ENCODE measurements around the gene ARSG. TPM values are rescaled to one million over a fixed set of nuclear protein-coding genes. Genes with fewer than 3 reads are reported as not detected.
"Not testable (repeated sequence)": the region's sequence is repeated elsewhere in the genome, so short reads cannot be mapped to it uniquely, and the experiment has no call there.

Gene ARSG
- total RNA-seq, 1 donor: 1.1 TPM

DNA sequence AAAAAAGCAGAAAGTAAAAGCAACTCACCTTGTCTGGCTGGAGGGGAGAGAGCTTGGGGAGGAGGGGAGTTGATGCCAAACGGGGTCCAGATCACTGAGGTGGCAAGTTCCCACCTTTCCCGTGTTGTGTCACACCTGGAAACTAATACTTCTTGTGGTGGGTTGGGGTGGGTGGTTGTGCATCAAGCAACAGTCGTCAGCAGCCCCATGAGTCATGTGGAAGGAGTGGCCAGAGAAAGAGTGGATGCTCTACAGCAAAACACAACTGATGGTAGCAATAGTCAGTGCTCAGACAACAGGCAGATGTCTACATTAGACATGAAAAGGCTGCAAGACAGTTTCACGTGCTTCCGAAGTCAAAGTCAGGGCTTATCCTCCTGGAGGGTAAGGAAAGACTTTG, 35.4 kb downstream of the ARSG start:
- DNase-seq (ENCODE audit: low read depth in 2 of 3, low spot score in 2 of 3): no peak

DNA sequence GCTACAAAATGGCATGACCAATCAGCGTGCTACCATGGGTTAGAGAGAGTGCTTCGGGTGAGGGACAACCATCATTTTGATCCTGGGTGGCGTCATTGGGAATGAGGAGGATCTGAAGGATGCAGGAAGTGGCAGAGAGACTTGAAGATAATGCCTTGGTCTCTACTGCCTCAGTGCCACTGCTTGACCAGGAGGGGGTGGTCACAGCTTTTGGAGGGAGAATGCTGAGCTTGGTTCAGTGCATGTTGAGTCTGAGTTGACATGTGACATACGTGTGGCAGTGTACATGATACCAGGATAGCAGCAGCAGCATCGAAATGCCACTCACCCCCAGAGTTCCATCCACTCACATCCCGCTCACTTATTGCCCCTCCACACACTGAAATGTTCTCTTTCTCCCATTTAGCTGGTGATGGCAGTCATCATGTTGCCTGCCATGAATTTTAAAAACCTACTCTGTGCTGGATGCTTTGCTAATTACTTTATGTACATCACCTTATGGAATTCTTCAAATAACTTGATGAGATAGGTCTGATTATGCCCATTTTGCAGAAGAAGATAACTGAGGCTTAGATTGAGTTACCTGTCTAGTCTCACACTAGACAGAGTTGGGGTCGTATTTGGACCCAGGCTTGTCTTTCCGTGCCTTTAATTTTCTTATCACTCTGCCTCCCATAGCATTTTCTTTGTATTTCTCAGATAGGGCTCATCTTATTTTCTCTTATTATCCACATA, 36.7 kb downstream of the ARSG start:
- no peak for DNase-seq (ENCODE audit: low read depth in 2 of 3, low spot score in 2 of 3)

DNA sequence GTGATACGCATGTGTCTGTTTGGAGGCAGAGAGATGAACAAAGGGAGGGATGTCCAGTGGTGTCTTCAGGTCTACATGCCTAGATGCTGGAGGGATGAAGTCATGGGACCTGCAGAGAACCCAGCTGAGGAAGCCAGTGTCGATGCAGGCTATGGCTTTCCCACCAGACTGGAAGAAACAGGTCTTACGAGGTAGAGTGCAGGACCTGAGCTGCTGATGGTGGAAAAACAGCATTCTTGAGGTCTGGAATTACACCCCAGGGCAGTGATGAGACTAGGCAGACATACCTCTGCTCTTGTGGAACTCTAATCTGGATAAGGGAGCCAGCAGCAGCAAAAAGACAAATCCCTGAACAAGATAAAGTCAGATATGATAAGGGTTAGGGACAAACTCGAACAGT, 37.4 kb downstream of the ARSG start:
- DNase-seq (ENCODE audit: low read depth in 2 of 3, low spot score in 2 of 3): no peak

DNA sequence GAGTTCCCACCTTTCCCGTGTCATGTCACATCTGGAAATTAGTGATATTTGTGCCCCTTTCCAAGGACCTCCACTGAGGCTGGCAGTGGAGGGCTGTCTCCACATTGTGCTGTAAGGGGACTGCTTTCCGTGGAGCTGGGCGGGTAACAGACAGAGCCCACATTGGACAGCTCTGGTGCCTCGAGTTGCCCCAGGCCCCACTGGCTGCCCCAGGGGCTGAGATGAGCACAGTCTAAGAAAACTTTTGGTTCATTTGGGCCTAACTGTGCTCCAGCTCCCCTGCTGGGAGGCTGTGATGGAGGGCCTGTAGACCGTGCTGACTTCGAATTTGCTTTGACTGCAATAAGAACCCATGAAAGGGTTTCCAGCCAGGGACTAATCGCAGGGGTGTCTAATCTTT, 38.0 kb downstream of the ARSG start:
- DNase-seq (ENCODE audit: low read depth in 2 of 3, low spot score in 2 of 3): no peak

DNA sequence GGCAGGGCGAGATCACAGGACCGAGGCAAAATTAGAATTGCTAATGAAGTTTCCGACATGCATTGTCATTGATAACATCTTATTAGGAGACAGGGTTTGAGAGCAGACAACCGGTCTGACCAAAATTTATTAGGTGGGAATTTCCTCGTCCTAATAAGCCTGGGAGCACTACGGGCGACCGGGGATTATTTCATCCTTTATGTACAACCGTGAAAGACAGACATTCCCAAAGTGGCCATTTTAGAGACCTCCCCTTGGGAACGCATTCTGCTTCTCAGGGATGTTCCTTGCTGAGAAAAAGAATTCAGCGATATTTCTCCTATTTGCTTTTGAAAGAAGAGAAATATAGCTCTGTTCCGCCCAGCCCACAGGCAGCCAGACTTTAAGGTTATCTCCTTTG, 40.6 kb downstream of the ARSG start:
- DNase-seq (ENCODE audit: low read depth in 2 of 3, low spot score in 2 of 3): not testable (repeated sequence)

DNA sequence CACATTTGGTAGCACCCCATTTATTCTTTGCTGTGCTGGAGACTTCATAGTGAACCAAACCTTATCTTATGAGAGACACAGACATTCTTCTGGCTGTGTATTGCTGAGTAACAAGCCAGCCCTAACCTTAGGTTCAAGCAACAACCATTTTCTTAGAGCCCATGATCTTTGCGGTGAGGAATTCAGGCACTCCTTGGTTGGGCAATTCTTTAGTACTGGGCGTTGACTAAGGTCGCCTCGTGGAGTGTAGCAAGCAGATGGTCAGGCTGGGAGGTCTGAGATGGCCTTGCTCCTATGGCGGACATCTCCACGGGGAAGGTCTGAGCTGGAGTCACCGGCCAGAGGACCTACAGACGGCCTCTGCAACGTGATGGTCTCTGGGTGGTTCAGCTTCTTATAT, 43.1 kb downstream of the ARSG start:
- DNase-seq (ENCODE audit: low read depth in 2 of 3, low spot score in 2 of 3): no peak

DNA sequence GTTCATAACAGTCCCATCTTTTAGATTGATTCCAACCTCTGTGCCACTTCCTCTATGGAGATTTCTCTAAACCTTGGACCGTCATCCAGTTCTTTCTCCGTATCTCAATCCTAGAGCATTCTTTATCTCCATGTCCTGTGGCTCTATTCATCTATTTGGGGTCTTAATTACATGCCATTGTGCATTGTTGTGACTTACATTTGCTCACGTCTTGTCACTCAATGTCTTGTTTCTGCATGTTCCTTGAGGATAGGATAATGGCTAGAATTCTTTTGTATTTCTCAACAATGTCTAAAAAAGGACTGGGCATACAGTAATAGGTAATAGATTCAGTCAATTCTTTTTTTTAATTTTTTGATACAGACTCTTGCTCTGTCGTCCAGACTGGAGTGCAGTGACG, 50.2 kb downstream of the ARSG start:
- no peak for DNase-seq (ENCODE audit: low read depth in 2 of 3, low spot score in 2 of 3)

DNA sequence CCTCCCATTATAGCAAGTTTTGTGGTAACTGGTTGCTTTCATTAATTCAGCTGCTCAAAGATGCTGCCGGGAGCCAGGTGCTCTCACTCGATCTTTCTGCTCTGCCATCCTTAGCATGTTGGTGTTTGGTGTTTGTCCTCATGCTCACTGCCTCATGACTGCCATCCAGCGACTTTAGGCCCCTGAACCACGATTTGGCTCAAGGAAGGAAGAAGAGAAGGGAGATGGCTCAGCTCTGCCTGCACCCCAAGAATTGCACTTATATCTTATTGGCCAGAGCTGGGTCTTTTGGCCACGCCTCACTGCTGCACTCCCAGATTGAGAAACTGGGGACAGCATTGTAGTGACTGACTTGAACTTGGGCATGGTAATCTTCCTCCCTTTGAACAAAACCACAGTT, 52.7 kb downstream of the ARSG start:
- no peak for DNase-seq (ENCODE audit: low read depth in 2 of 3, low spot score in 2 of 3)

DNA sequence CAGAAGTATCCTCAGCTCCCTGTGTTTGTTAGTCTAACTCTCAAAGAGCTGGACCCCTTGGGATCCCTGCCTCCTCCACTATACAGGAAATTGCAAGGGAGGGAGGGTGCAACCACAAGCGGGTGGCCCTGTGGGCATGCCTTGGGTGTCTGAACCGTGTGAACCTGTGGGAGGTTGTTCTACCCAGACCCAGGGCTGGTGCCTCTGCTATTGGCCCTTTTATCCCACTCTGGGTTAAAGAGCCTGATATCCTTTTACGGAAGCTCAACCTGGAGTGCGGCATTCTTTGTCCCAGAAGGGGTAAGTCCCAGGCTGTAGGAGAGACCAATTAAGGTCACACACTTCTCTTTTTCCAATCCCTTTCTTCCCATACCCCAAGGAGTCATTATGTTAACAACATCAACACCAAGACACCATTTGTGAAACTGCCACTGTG, 53.4 kb downstream of the ARSG start:
- peak in 1 of 3 donors; percentile 17 for DNase-seq (ENCODE audit: low read depth in 2 of 3, low spot score in 2 of 3)

DNA sequence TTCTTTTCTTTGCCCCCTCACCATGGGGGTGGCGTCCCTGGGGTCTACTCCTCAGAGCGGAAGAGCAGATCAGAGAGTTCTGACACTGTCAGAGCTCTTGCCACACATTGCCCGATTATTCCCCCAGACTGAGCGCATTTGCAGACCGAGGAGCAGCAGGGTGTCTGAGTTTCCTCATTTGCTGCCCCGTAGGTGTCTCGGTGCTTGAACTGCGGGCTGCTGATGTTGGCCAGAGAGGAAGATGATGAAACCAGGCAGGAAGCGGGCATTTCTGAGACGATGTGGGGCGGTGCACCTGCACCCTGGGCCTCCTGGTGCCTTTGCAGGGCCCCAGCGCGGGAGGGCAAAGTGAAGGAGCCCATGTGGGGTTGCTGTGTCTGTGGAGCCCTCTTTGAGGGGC, 55.2 kb downstream of the ARSG start:
- DNase-seq (ENCODE audit: low read depth in 2 of 3, low spot score in 2 of 3): peak in 2 of 3 donors; percentile 72 to 86

DNA sequence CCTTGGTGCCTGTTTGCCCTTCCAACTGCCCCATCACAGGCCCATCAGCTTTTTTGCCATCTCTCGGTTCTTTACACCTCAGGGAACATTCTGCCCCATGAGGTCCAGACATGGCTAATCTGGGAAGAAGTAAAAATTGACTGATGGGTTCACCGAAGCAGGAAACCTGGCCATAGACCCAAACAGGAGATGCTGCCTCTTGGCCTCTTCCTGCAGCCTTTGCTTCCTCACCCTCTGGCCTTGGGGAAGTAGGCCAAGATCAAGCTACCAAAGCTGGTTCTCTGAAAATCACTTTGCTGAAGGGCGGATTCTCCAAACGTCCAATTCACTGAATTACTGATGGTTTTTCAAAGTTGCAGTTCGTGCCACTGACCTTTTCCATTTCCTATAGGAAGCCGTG, 56.1 kb downstream of the ARSG start:
- DNase-seq (ENCODE audit: low read depth in 2 of 3, low spot score in 2 of 3): no peak

DNA sequence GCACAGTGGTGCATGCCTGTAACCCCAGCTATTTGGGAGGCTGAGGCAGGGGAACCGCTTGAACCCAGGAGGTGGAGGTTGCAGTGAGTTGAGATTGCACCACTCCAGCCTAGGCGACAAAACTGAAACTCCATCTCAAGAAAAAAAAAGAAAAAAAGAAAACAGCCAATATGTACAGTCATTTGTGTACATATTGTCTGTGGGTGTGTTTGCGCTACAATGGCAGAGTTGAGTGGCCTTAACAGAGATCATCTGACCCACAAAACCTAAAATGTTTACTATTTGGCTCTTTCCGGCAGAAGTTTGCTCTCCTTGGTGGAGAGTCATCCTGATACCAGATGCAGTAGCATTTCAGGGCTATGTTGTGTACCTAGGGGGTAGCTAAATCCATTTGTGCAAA, 57.9 kb downstream of the ARSG start:
- no peak for DNase-seq (ENCODE audit: low read depth in 2 of 3, low spot score in 2 of 3)

DNA sequence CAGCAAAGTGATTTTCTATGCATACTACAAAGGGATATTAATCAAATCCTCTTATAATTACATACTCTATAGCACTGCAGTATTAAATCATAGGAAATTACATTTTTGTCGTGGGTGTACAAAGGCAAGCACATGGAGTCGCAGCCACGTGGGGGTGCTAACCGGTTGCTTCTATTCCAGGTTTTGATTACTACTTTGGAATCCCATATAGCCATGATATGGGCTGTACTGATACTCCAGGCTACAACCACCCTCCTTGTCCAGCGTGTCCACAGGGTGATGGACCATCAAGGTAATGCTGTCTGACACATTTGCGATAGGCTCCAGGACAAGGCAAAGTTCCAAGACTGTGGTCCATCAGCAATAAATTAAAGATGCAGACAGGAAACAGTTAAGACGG, 60.1 kb downstream of the ARSG start:
- DNase-seq (ENCODE audit: low read depth in 2 of 3, low spot score in 2 of 3): no peak

DNA sequence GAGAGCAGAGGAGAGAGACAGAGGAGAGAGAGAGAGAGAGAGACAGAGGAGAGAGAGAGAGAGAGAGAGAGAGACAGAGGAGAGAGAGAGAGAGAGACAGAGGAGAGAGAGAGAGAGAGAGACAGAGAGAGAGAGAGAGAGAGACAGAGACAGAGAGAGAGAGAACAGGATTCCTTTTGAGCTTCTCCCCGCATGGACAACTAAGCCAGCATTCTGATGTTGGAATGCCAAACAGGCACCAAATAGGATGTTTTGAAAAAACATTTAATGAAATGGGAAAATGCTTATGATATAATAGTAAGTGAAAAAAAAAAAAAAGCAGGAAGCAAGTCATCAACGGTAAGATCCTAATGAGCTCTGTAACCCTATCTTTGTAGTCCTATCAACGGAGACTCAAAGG, 60.7 kb downstream of the ARSG start:
- DNase-seq (ENCODE audit: low read depth in 2 of 3, low spot score in 2 of 3): no peak

DNA sequence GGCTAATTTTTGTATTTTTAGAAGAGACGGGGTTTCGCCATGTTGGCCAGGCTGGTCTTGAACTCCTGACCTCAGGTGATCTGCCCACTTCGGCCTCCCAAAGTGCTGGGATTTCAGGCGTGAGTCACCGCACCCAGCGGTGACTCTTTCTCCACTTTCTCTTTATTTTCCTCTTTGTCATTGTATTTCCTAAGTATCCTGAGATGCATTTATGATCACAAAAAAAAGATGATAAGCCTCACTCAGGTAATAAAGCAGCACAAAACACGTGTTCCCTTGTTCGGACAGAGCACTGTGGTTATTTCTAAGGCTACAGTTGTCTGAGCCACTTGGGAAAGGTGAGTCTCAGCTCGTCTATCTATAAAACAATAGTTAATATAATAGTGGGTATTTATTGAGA, 61.4 kb downstream of the ARSG start:
- not testable (repeated sequence) for DNase-seq (ENCODE audit: low read depth in 2 of 3, low spot score in 2 of 3)

DNA sequence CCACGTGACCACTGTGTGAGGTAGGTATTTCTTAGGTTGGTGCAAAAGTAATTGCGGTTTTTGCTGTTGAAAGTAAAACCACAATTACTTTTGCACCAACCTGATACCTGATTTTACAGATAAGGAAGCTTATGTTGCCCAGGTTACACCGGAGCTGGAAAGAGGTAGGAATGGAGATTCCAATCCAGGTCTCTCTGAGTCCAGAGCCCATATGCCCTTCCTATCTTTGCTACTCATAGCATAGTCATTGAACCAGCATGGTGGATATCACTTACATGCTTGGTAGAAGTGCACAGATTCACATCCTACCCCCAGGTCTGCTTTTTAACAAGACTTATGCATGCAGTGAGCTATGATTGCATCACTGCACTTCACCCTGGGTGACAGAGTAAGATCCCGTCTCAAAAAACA, 61.8 kb downstream of the ARSG start:
- no peak for DNase-seq (ENCODE audit: low read depth in 2 of 3, low spot score in 2 of 3)

DNA sequence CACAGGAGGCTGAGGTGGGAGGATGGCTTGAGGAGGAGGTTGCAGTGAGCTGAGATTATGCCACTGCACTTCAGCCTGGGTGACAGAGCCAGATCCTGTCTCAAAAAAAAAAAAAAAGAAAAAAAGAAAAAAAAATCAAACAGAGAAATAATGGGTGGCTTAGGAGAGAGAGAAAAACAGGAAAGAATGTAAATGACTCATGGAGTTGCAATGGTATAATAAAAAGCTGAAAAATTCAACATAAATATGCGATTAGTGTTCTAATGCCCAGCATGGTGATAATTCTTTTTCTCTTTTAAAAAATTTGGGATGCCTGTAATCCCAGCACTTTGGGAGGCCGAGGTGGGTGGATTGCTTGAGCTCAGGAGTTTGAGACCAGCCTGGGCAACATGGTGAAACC, 63.0 kb downstream of the ARSG start:
- not testable (repeated sequence) for DNase-seq (ENCODE audit: low read depth in 2 of 3, low spot score in 2 of 3)

DNA sequence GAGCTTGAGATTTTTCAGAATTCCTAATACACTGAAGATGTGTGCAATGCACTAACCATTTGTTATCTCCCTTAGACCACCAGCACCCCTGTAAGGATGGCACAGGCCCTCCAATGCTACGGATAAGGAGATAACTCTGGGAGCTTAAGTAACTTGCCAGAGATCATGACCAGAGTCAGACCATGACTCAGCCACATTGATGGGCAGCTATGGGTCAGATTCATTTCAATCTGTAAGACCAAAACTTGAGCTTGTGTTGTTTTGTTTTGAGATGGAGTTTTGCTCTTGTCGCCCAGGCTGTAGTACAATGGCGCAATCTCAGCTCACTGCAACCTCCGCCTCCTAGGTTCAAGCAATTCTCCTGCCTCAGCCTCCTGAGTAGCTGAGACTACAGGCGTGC, 63.8 kb downstream of the ARSG start:
- DNase-seq (ENCODE audit: low read depth in 2 of 3, low spot score in 2 of 3): not testable (repeated sequence)

DNA sequence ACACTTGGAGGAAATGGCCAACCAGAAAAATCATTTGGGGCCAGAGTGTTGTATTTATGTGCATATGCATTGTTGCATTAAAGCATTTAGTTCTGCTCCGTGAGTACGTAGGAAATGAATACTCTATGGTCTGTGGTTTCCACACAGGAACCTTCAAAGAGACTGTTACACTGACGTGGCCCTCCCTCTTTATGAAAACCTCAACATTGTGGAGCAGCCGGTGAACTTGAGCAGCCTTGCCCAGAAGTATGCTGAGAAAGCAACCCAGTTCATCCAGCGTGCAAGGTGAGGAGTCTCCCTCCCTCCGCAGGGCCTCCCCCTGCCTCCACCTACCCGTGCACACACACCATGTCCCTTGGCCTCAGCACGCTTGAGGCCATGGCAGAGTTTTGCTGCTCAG, 65.2 kb downstream of the ARSG start:
- DNase-seq (ENCODE audit: low read depth in 2 of 3, low spot score in 2 of 3): peak in 2 of 3 donors; percentile 72 to 88

DNA sequence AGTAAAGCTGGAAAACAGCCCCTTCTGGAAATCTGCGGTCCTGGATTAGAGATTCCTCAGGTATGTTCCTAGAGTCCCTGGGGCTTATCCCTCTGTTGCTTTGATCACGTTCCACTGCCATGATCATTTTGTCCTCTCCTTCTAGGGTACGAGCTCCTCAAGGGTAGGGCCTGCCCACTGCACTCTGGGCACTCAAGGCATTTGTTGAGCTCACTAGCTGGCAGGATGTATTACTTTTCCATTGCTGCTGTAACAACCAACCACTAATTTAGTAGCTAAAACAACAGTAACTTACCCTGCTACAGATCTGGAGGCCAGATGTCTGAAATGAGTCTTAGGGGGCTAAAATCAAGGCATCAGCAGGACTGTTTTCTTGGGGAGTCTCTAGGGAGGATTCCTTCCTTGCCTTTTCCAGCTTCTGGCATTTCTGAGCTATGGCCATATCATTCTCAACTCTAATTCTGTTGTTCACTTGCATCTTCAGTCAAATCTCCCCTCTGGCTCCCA, 65.7 kb downstream of the ARSG start:
- no peak for DNase-seq (ENCODE audit: low read depth in 2 of 3, low spot score in 2 of 3)

DNA sequence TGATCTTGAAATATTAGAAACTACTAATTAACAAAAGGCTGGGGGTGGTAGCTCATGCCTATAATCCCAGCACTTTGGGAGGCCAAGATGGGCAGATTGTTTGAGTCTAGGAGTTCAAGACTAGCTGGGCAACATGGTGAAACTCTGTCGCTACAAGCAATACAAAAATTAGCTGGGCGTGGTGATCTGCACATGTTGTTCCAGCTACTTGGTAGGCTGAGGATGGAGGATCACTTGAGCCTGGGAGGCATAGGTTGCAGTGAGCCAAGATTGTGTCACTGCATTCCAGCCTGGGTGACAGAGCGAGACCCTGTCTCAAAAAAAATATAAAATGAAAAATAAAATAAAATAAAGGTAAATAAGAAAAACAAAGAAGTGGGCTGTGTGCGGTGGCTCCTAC, 66.6 kb downstream of the ARSG start:
- no peak for DNase-seq (ENCODE audit: low read depth in 2 of 3, low spot score in 2 of 3)

DNA sequence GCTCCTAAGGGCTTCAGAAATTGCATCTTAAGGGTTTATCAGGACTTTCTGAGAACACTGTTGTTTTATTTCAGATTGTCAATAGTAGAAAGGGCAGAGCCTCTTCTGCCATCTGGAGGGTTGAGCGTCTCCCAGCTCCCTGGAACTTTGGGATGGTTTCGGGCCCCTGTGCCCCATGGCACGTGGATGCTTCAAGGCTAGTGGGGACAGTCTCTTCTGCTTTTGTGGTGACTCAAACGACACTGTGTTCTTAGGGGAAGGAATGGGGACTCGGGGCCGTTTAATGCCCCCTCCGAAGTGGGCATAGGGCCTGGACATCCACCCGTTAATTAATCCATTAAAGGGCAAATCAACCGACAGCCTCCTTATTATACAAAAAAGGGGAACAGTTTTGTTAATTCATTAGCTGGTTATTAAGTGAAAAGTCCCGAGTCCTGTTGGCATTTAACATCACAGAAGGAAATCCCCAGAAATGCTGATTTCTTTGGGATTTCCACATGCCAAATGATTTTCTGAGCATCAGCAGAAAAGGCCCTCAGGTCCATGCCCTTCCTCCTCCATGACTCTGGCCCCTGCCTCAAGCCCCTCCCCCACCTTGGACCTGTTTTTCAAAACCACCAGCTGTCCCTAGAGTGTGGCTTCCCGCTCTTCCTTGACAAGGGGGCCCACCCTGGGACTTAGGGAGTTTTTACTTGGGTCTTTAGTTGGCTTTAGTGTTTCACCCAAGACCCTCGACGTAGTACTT, 68.7 kb downstream of the ARSG start:
- DNase-seq (ENCODE audit: low read depth in 2 of 3, low spot score in 2 of 3): no peak

All from hematopoietic multipotent progenitor cell (in vitro differentiated cells).